HepG2 (cell line): ENCODE results near the gene HSPA1L. TPM values are rescaled to one million over a fixed set of nuclear protein-coding genes. Genes with fewer than 3 reads are reported as not detected.
A peak's percentile ranks its signal among the peaks of the same experiment; 100 is the strongest.

ENCODE experiments used
- BRD4 ChIP-seq: sonication (generic); formaldehyde crosslinking; IDR thresholded peaks from 2 replicates; pipeline ENCODE4 v1.4.0; 2020; ENCODE audit warnings: missing genetic modification reagents
- KDM3A ChIP-seq: IDR thresholded peaks from 2 replicates; pipeline ENCODE4 v1.6.1; 2018; ENCODE audit warnings: low read depth, missing compliant biosample characterization
- SRSF9 ChIP-seq: fragments of 200-400 bp; formaldehyde crosslinking; IDR thresholded peaks from 2 replicates; pipeline ENCODE4 v1.6.1; 2018; ENCODE audit warnings: borderline replicate concordance, mild to moderate bottlenecking, low read depth, low read length; ENCODE audit not compliant: insufficient read depth, poor library complexity, severe bottlenecking
- ZNF225 ChIP-seq: sonication (generic); formaldehyde crosslinking; IDR thresholded peaks from 2 replicates; pipeline ENCODE4 v1.4.0; 2020; ENCODE audit warnings: mild to moderate bottlenecking, missing genetic modification reagents
- polyA plus RNA-seq, 8 experiments: library from polyadenylated mRNA; depleted of rRNA in 3 of 8; stranded (reverse) in 7 of 8; unstranded in 1 of 8; fragments of >200 nt; fragmentation: Illumina TruSeq in 4 of 8; extraction: Trizol in 4 of 8; gene quantifications; 2 replicates each; pipeline versions ENCODE4 v1.2.1 to v1.2.3, GENCODE V29; 2011 to 2016; ENCODE audit warnings: low read depth in 4 of 8, missing spikeins in 1 of 8, mixed read lengths in 1 of 8; ENCODE audit not compliant: insufficient read depth in 1 of 8
- total RNA-seq, 5 experiments: library from RNA; depleted of rRNA; stranded (reverse); fragments of >200 nt; fragmentation: Illumina TruSeq; extraction: Trizol; gene quantifications; 2 replicates each; pipeline ENCODE4 v1.2.3, GENCODE V29; 2016; ENCODE audit warnings: low read depth in 1 of 5
- TF ChIP-seq, protein P1 (sequence below): sonication (generic); formaldehyde crosslinking; conservative IDR thresholded peaks from 2 replicates; pipeline ENCODE4 v1.4.0; 2020; ENCODE audit warnings: missing genetic modification reagents
- TF ChIP-seq, protein P2 (sequence below): sonication (generic); formaldehyde crosslinking; IDR thresholded peaks from one replicate; pipeline ENCODE4 v1.5.1; 2020; ENCODE audit warnings: mild to moderate bottlenecking, missing genetic modification reagents; ENCODE audit errors: not compliant biosample characterization
- TF ChIP-seq, protein P3 (sequence below): sonication (generic); formaldehyde crosslinking; IDR thresholded peaks from 2 replicates; pipeline ENCODE4 v1.4.0; 2020; ENCODE audit warnings: mild to moderate bottlenecking, missing genetic modification reagents

The HSPA1L gene
- total and polyA plus RNA-seq, 2 of the 13 experiments (the other 11 are each of a cell fraction or from before 2014, with no cell fraction given), result 0.55 to 1.0 TPM

DNA sequence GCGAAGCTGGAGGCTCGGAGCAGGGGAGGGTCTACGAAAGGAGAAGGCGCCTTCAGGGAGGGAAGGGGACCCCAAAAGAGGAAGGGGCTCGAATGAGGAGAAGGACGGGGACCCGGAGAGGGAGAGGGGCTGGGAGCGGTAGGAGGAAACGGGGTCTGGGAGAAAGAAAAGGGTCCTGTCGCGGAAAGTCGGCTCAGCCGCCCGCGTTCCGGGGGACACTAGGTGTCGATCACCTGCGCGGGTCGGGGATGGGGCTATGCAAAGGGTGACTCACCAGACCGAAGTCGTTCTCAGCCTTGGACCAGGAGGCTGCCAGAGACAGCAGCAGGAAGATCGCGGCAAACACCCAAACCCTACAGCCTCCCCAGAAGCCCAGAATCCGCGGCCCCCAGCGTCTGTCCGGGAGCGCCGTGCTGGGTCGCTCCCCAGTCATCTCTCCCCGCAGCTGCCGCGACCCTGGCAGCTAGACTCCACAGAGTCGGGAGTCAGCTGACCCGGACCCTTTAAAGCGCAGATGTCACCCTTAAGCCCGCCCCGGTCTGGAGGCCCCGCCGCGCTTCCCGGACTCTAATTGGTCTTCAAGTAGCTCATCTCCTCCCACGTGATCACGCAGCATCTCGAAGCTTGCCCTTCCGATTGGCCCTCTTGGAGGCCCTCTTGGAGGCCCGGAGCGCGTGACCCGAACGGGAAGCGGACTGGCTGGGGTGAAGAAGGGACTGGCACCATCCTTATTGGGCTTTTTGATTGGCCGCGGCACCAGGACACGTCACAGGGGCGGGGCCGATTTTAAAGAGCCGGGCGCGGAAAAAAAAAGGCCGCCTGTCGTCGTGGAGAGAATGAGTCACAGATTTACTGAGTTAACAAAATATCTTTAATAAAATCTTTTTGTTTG is 47.5 kb upstream of the HSPA1L start, which contains the start of gene NEU1 (continued):
- TF ChIP-seq, protein P1, sequence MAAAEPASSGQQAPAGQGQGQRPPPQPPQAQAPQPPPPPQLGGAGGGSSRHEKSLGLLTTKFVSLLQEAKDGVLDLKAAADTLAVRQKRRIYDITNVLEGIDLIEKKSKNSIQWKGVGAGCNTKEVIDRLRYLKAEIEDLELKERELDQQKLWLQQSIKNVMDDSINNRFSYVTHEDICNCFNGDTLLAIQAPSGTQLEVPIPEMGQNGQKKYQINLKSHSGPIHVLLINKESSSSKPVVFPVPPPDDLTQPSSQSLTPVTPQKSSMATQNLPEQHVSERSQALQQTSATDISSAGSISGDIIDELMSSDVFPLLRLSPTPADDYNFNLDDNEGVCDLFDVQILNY, result peak; percentile 79; the same call in 1 of the 2 replicates
- TF ChIP-seq ZNF225 (CRISPR knock-in tag), result peak; percentile 46; the same call in 1 of the 2 replicates
- peak; percentile 75; the same call in 1 of the 2 replicates for TF ChIP-seq KDM3A (CRISPR knock-in tag)
- no peak for TF ChIP-seq SRSF9
- TF ChIP-seq, protein P2, sequence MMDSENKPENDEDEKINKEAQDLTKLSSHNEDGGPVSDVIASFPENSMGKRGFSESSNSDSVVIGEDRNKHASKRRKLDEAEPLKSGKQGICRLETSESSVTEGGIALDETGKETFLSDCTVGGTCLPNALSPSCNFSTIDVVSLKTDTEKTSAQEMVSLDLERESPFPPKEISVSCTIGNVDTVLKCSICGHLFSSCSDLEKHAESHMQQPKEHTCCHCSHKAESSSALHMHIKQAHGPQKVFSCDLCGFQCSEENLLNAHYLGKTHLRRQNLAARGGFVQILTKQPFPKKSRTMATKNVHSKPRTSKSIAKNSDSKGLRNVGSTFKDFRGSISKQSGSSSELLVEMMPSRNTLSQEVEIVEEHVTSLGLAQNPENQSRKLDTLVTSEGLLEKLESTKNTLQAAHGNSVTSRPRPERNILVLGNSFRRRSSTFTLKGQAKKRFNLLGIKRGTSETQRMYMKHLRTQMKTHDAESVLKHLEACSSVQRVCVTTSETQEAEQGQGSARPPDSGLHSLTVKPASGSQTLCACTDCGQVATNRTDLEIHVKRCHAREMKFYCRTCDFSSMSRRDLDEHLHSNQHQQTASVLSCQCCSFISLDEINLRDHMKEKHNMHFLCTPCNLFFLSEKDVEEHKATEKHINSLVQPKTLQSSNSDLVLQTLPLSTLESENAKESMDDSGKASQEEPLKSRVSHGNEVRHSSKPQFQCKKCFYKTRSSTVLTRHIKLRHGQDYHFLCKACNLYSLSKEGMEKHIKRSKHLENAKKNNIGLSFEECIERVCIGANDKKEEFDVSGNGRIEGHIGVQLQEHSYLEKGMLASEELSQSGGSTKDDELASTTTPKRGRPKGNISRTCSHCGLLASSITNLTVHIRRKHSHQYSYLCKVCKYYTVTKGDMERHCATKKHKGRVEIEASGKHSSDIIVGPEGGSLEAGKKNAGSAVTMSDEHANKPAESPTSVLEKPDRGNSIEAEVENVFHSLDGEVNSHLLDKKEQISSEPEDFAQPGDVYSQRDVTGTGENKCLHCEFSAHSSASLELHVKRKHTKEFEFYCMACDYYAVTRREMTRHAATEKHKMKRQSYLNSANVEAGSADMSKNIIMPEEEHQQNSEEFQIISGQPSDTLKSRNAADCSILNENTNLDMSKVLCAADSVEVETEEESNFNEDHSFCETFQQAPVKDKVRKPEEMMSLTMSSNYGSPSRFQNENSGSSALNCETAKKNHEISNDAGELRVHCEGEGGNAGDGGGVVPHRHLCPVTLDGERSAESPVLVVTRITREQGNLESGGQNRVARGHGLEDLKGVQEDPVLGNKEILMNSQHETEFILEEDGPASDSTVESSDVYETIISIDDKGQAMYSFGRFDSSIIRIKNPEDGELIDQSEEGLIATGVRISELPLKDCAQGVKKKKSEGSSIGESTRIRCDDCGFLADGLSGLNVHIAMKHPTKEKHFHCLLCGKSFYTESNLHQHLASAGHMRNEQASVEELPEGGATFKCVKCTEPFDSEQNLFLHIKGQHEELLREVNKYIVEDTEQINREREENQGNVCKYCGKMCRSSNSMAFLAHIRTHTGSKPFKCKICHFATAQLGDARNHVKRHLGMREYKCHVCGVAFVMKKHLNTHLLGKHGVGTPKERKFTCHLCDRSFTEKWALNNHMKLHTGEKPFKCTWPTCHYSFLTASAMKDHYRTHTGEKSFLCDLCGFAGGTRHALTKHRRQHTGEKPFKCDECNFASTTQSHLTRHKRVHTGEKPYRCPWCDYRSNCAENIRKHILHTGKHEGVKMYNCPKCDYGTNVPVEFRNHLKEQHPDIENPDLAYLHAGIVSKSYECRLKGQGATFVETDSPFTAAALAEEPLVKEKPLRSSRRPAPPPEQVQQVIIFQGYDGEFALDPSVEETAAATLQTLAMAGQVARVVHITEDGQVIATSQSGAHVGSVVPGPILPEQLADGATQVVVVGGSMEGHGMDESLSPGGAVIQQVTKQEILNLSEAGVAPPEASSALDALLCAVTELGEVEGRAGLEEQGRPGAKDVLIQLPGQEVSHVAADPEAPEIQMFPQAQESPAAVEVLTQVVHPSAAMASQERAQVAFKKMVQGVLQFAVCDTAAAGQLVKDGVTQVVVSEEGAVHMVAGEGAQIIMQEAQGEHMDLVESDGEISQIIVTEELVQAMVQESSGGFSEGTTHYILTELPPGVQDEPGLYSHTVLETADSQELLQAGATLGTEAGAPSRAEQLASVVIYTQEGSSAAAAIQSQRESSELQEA (CRISPR knock-in tag), result peak; percentile 37
- TF ChIP-seq BRD4 (CRISPR knock-in tag), result no peak
- TF ChIP-seq, protein P3, sequence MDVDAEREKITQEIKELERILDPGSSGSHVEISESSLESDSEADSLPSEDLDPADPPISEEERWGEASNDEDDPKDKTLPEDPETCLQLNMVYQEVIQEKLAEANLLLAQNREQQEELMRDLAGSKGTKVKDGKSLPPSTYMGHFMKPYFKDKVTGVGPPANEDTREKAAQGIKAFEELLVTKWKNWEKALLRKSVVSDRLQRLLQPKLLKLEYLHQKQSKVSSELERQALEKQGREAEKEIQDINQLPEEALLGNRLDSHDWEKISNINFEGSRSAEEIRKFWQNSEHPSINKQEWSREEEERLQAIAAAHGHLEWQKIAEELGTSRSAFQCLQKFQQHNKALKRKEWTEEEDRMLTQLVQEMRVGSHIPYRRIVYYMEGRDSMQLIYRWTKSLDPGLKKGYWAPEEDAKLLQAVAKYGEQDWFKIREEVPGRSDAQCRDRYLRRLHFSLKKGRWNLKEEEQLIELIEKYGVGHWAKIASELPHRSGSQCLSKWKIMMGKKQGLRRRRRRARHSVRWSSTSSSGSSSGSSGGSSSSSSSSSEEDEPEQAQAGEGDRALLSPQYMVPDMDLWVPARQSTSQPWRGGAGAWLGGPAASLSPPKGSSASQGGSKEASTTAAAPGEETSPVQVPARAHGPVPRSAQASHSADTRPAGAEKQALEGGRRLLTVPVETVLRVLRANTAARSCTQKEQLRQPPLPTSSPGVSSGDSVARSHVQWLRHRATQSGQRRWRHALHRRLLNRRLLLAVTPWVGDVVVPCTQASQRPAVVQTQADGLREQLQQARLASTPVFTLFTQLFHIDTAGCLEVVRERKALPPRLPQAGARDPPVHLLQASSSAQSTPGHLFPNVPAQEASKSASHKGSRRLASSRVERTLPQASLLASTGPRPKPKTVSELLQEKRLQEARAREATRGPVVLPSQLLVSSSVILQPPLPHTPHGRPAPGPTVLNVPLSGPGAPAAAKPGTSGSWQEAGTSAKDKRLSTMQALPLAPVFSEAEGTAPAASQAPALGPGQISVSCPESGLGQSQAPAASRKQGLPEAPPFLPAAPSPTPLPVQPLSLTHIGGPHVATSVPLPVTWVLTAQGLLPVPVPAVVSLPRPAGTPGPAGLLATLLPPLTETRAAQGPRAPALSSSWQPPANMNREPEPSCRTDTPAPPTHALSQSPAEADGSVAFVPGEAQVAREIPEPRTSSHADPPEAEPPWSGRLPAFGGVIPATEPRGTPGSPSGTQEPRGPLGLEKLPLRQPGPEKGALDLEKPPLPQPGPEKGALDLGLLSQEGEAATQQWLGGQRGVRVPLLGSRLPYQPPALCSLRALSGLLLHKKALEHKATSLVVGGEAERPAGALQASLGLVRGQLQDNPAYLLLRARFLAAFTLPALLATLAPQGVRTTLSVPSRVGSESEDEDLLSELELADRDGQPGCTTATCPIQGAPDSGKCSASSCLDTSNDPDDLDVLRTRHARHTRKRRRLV (CRISPR knock-in tag), result 0 out of 2 replicates have a peak, but pooled peaks have one; percentile 59
